GM12891 (cell line): ENCODE results near the gene RASSF9.

Experiments used
- POLR2AphosphoS5 ChIP-seq: IDR thresholded peaks from 2 replicates; pipeline ENCODE4 v1.6.1; 2011; ENCODE audit warnings: low read depth, low read length, control low read depth
- TAF1 ChIP-seq: IDR thresholded peaks from 2 replicates; pipeline ENCODE4 v1.6.1; 2011; ENCODE audit warnings: low read depth, low read length, control low read depth

- TF ChIP-seq POLR2AphosphoS5 (no peak), TAF1 (no peak)
Measured at GRCh38 chr12:85814741-85815140, 21.5 kb downstream of the RASSF9 start.
